Kidney (tissue), 14 donors: Measurements from ENCODE around the gene LRRFIP1. TPM values are rescaled to one million over a fixed set of nuclear protein-coding genes. Genes with fewer than 3 reads are reported as not detected.

Source experiments
- DNase-seq, 5 donors: peaks; one replicate each; pipeline ENCODE4 v3.0.0-alpha.2; 2013 to 2020
- FAIRE-seq: peaks from 2 replicates; lab custom pipeline; 2012; peaks lifted over from hg19 to GRCh38; lab: Jason Lieb, UNC
- H3K27ac ChIP-seq, 2 donors: one replicate each; pipeline ENCODE4 v1.7.0; 2013; ENCODE audit warnings: low read depth in 2 of 2, low read length in 2 of 2, inconsistent platforms in 1 of 2
- H3K27me3 ChIP-seq: one replicate; pipeline ENCODE4 v1.7.1; 2013; ENCODE audit warnings: low read length, inconsistent platforms; ENCODE audit not compliant: control insufficient read depth, insufficient read depth
- H3K36me3 ChIP-seq, 3 donors: one replicate each; pipeline versions ENCODE4 v1.7.0 to v1.7.1; 2013; ENCODE audit warnings: low read length in 3 of 3, control low read depth in 1 of 3, inconsistent platforms in 1 of 3; ENCODE audit not compliant: insufficient read depth in 3 of 3, control insufficient read depth in 2 of 3
- H3K4me1 ChIP-seq, 3 donors: one replicate each; pipeline versions ENCODE4 v1.7.0 to v1.7.1; 2013; ENCODE audit warnings: low read length in 3 of 3, inconsistent platforms in 1 of 3, low read depth in 1 of 3; ENCODE audit not compliant: control insufficient read depth in 2 of 3, insufficient read depth in 2 of 3
- H3K4me3 ChIP-seq, 3 donors: one replicate each; pipeline versions ENCODE4 v1.7.0 to v1.8.1; 2013; ENCODE audit warnings: low read length in 3 of 3, control low read depth in 1 of 3, inconsistent platforms in 1 of 3
- H3K9ac ChIP-seq, 3 donors: one replicate each; pipeline versions ENCODE4 v1.7.0 to v1.7.1; 2013; ENCODE audit warnings: low read length in 3 of 3, control low read depth in 1 of 3, inconsistent platforms in 1 of 3
- H3K9me3 ChIP-seq, 3 donors: one replicate each; pipeline versions ENCODE4 v1.7.0 to v1.7.1; 2013; ENCODE audit warnings: low read length in 3 of 3, control low read depth in 1 of 3, inconsistent platforms in 1 of 3; ENCODE audit not compliant: control insufficient read depth in 2 of 3, insufficient read depth in 1 of 3
- CTCF ChIP-seq: IDR thresholded peaks from 3 replicates; pipeline ENCODE4 v1.5.1; 2012; ENCODE audit warnings: mild to moderate bottlenecking, moderate library complexity, borderline replicate concordance; ENCODE audit not compliant: insufficient read depth; ENCODE audit errors: extremely low read depth
- intact Hi-C: fragments of 100-400 bp; cut with DNase I; formaldehyde crosslinking; loops from one replicate; pipeline ENCODE4 v1.11.1; 2022
- polyA plus RNA-seq: library from polyadenylated mRNA; stranded (reverse); fragments of 350-450 nt; fragmentation: Illumina TruSeq; extraction: RNeasy Lipid Tissue Mini Kit (QIAGEN cat#74804); gene quantifications from one replicate; pipeline ENCODE4 v1.2.3, GENCODE V29; 2014; ENCODE audit warnings: low read depth, low replicate concordance; ENCODE audit not compliant: insufficient read depth
- total RNA-seq: library from RNA; stranded (reverse); fragmentation: NEBNext Ultra II Directional; extraction: Animal tissue kit (Norgen Biotek cat#: 25700); gene quantifications from one replicate; pipeline ENCODE4 v1.2.1, GENCODE V29; 2021
- donor health status: control.
- donor health status: control.
- donor health status: control.
- donor health status: control.
- donor health status: control.
- donor health status: DM: yes; HTN: yes; CAD: no.
- donor health status: Normal renal cell carcinoma (clear cell type).

The LRRFIP1 gene
- total and polyA plus RNA-seq, 2 donors from 2014 or later = 39.1 to 204 TPM

DNA sequence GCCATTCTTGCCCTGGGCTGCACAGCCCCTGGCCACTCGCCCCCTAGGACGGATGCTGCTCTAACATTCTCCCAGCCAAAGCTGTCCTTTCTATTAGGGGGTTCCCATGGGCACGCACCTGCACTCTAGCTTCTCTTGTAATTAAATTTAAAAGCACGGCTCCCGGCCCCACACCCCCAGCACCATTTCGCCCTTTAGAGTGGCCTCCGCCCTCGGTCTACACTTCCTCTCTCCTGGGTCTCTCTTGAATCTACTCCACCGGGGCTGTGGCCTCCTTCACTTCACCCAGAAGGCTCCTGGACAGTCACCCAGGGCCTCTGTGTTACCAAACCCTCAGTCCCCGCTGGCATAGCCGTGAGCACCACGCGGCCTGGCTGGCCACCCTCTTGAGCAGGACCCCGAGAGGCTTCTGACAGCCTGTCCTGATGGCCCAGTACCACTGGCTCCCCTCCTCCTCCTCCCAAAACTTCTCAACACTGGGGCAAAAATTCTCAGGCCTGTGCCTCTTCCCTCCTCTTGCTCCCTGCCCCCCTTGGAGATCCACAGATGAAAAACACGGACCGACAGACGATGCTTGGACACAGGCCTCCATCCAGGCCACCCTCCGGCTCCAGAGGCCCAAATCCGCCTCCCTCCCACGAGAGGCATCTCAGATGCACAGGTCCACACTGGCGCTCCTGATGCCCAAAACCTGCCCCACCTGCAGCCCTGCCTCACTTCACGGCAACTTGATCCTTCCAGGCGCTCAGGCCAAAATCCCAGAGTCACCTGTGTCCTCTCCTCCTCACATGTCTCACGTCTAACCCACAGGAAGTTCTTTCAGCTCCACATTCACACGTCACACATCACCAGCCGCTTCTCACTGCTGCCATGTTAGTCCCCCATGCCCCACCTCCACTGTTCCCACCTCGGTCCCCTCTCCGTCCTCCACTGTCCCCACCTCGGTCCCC is 29.9 kb upstream of the LRRFIP1 start:
- H3K9me3 ChIP-seq = no peaks in the 10 kb centered on the region
- no peak for FAIRE-seq
- H3K36me3 ChIP-seq = no peaks in the 10 kb centered on the region
- H3K4me3 ChIP-seq = no peak overlapping the region
- intact Hi-C loops = no loop called here
- no peaks in the 10 kb centered on the region for H3K27me3 ChIP-seq
- DNase-seq = peak in 2 of 5 donors; percentile 35 to 63
- no peak overlapping the region for H3K27ac ChIP-seq
- H3K4me1 ChIP-seq = peaks cover 0 to 6% (median 6%) of the 10 kb centered on the region in 3 donors
- H3K9ac ChIP-seq = no peak overlapping the region
- TF ChIP-seq CTCF = no peak

DNA sequence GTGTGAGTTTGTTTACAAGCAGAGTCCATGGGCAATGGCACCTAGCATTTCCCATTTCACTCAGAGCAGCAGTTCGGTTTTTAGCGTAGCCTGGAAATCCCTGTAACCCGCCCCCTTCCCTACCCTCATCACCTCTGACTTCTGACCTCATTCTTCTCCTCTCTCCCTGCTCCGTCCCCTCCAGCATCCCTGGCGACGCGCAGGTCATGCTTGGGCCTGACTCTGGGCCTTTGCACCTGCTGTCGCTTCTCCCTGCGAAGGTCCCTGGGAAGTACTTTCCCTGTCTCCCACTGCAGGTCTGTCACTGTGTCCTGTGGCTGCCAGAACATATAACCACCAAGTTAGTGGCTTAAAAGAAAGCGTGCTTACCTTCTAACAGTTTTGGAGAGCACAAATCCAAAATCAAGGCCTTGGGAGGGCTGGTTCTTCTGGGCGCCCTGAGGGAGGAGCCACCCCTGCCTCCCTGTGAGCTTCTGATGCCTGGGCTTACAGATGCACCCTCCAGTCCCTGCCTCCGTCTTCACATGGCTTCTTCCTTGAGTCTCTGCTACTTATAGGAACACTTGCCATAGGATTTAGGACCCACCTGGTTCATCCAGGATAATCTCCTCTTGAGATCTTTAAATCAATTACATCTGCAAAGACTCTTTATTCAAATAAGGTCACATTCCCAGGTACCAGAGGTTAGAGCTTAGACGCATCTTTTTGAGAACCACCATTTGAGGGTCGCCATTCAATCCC is 28.7 kb upstream of the LRRFIP1 start:
- no peak overlapping the region for H3K4me3 ChIP-seq
- DNase-seq = peak in 1 of 5 donors; percentile 24
- intact Hi-C loops = no loop called here
- H3K27ac ChIP-seq = no peak overlapping the region
- H3K9ac ChIP-seq = no peak overlapping the region
- FAIRE-seq = no peak
- H3K9me3 ChIP-seq = no peaks in the 10 kb centered on the region
- H3K4me1 ChIP-seq = peaks cover 0 to 9% (median 6%) of the 10 kb centered on the region in 3 donors
- TF ChIP-seq CTCF = no peak
- H3K27me3 ChIP-seq = no peaks in the 10 kb centered on the region
- no peaks in the 10 kb centered on the region for H3K36me3 ChIP-seq

DNA sequence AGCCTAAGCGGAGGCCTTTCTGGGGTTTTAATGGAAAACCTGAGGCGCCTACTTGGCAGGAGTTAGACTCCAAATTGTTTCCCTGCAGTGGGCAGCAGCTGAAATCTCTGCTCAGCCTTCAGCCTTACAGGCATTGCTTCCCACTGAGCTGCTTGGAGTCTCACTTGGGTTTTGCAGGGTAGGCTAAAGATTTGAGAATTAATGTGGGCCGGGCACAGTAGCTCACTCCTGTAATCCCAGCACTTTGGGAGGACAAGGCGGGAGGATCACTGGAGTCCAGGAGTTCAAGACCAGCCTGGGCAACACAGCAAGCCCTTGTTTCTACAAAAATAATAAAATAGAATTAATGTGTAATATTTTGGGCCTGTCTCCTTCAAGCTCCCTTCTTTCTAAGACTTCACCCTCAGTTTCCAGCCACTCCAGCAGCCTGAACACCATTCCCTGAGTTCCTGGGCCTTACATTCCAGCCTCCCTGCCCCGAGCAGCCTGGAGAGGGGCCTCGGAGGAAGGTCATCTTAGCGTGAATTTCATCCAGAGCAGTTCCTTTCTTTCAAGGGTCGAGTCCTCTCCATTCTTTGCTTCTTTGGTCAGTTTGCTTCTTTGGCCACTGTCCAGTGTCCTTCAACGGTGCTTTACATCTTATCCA is 27.8 kb upstream of the LRRFIP1 start:
- Histone ChIP-seq H3K9ac (peak overlapping the region in 2 of 3 donors; percentile 20 to 63), H3K36me3 (no peaks in the 10 kb centered on the region), H3K9me3 (no peaks in the 10 kb centered on the region), H3K27ac (peak overlapping the region; percentile 68 to 71), H3K4me1 (peaks cover 0 to 9% (median 6%) of the 10 kb centered on the region in 3 donors), H3K27me3 (no peaks in the 10 kb centered on the region), H3K4me3 (peak overlapping the region in 2 of 3 donors; percentile 4 to 39)
- no peak for FAIRE-seq
- no peak for TF ChIP-seq CTCF
- no peak for DNase-seq
- intact Hi-C loops = no loop called here
